Measurements from ENCODE around the gene TNC.
A peak's percentile ranks its signal among the peaks of the same experiment; 100 is the strongest.

The TNC gene

DNA sequence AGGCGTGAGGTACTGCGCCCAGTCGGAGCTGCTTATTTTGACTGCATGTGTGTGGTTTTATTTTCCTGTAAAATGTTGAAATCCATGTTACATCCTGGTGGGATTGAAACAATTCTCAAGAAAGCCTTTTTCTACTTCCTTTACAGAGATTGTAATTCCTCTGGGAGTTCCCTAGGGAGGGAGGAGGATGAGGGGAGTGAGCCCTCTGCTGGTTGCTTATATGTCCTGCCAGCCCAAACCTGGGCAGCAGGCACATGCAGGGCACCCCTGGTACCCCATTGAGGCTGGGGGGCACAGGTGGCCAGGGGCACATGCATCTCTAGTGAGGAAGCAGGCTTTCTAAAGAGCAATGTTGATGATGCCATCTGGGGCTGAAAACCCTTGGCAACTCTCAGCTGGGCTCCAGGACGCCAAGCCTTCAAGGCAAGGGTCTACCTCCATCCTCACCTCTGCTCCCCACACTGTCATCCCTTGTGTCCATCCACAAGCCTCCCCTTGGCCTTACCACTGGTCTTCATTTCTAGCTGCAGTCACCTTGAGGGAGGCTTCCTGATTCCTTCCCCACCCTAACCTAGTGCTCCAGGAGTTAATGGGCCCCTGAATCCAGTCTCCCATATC, 102.8 kb downstream of the TNC start:
- no peak for DNase-seq (ENCODE audit: extremely low read depth in 1 of 2, low read depth in 1 of 2)

DNA sequence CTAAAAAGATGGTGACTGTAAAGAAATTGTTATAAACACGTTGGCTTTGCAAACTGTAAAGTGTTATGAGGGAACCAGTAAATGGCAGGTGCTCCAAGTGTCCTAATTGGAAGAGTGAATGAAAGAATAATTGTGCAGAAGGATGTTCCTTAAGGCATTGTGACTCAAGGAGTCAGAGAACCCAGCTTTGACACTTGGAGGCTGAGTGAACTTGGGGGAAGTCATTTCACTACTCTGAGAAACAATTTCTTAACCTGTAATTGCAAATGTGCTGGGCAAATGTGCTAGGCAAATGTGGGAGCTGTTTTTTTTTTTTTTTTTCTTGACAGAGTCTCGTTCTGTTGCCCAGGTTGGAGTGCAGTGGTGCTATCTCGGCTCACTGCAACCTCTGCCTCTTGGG, 103.5 kb downstream of the TNC start:
- DNase-seq (ENCODE audit: extremely low read depth in 1 of 2, low read depth in 1 of 2), result no peak

DNA sequence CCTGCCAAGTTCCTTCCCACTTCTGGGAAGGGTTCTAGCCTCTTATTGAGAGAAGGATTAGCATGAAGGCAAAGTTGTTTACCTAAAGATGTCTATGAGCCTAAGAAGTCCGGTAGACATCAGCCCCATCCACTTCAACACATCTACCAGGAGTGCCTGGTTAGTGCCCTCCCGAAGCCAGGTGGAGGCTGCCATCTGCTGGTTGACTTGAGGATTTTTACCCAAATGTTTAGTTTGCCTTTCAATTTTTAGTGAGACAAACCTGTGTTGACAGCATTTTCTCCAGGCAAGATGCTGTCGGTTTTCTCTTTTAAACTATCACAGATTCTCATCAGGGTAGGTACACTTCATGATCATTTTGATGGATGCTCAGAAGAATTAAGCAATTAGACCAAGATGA, 104.0 kb downstream of the TNC start:
- DNase-seq (ENCODE audit: extremely low read depth in 1 of 2, low read depth in 1 of 2), result peak; percentile 49 to 62

DNA sequence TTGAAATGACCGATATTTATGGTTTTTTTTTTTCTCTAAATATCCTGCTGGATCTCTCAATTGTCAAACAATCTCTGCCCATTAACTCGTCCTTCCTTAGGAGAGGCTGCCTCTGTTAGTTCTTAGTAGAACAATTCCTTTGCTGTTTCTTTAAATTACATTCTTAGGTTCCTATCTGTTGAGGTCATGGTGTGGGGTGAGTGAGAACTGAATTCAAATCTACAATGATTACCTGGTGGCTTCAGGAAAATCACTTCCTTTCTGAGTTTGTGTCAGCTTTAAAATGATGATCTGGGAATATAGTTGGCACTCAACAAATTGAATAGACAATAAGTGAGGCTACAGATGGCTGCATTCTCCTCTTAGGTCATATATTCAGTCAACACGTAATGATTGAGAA, 105.5 kb downstream of the TNC start:
- DNase-seq (ENCODE audit: extremely low read depth in 1 of 2, low read depth in 1 of 2), result no peak

DNA sequence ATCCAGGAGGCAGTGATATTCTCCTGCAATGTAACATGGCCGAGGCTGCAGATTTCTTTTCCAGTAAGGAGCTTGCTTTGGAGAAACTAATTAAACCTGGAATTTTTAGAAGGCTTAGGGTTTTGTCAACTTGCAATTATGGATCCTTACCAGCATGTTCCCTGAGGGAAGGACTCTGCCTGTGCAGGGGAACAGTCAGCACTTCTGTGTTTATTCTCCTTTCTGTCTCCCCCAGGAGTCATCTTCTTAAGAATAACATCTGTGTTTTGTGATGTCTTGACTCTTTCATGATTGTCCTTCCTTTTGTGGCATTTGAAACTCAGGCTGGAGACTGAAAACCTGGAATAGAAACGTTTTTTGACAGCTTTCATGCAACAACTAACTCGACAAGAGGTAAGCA, 107.1 kb downstream of the TNC start:
- no peak for DNase-seq (ENCODE audit: extremely low read depth in 1 of 2, low read depth in 1 of 2)

DNA sequence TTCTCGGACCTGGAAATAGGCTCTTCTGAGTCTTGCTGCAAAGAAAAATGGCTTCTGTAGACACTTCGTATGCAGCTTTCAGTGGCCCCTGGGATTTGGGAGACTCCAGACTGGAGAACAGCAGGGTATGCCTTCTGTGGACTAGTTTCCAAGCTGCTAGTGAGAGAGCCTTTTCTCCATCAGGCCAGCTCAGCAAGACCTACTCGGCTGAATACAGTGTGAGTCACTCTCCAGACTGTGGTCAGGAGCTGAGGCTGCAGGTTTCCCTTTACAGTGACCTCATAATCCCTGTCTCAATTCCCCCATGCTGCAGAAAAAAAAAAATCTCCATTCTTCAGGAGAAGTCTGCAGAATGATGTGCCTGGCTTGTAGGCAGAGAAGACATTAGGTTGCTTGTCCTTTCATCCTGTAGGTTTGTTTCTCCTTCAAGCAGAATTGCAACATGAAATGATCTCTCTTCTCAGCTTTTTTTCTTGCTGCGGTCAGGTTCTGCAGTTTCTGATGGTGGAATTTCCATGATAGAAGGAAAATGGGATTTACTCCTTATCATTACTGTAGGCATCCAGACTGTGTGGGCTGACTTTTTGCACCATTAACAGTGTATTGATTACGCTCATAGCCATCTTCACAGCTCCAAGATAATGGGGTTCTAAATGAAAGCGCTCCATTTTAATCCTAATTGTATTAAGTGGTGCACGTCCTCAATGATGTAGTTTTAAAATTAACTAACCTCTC, 109.3 kb downstream of the TNC start:
- no peak for DNase-seq (ENCODE audit: extremely low read depth in 1 of 2, low read depth in 1 of 2)

DNA sequence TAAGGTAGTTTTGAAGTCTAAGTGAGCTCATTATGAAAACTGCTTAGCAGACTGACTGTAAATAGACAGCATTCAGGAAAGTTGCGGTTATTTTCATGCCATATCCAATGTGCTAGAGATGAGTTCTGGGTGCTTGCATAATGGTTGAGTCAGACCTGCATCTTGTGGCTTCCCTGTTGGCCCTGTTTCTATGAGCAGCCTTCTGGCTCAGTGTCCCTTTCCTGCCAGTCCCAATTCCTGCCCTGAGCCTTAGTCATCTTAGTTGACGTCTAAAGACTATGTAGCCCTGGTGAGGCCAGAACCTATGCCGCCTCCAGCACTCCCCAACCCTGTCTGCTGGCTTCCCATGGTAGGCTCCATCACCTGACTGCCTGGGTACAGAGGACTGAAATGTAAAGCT, 111.3 kb downstream of the TNC start:
- DNase-seq (ENCODE audit: extremely low read depth in 1 of 2, low read depth in 1 of 2), result no peak

DNA sequence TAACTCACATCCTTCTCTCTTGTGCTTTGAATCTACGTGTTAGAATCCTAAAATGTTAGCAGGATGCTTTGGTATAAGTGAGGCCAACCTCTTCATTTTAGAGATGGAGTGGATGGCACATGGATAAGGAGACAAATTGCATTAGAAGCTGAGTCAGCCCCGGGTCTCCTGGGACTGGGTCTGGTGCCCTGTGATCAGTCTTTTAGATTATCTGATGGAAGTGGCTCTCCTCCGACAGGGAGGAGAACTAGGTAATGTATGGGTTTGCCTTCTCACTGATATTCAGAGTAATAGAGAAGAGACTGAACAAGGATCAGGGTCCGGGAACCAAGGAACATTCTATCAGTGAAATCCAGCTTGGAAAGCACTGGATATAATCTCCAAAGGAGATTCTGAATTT, 112.6 kb downstream of the TNC start:
- DNase-seq (ENCODE audit: extremely low read depth in 1 of 2, low read depth in 1 of 2), result no peak

DNA sequence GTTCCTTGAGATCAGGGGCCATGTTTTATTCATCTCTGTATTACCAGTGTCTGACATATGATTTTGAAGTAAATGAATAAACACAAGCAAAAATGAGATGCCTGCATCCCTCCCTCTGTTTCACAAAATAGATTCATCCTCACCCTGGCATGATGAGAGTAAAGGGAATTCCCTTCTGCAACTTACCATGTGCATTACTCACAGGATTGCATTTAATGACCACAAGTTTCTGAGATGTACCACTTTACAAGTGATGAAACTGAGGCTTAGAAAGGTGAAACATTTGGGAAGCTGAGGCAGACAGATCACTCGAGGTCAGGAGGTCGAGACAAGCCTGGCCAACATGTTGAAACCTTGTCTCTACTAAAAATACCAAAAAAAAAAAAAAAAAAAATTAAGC, 113.4 kb downstream of the TNC start:
- DNase-seq (ENCODE audit: extremely low read depth in 1 of 2, low read depth in 1 of 2), result no peak

DNA sequence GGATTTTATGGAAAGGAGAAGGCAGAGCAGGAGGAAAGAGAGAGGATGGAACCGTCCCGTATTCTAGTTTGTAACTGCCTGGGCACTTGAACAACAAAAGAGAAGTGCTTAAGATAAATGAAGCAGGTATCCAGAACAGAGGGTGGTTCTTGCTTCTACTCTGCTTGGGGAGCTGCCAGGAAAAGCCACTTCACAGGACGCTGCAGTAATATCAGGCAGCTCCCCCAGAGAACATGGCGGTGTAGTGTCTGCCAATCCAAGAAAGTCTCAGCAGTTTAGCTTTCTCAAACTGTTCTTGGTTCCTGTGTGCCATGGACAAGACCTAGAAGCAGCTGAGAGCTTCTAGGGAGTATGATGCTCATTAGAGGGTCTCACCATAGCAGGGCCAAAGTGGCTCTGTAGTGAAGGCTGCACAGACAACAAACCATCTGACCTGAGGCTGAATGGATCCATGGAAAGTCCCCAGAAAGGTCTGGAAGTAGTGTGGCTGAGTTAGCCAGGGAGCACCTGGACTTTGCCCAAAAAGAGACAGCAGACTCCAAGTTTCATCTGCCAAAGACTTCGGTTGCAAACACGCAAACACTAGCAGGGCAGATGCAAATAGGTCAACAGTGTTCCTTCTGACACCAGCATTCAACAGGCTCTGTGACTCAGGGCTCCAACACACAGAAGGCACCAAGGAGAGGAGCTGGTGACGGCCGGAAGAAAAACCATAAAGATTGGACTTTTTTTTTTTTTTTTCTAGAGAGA, 115.4 kb downstream of the TNC start:
- no peak for DNase-seq (ENCODE audit: extremely low read depth in 1 of 2, low read depth in 1 of 2)

DNA sequence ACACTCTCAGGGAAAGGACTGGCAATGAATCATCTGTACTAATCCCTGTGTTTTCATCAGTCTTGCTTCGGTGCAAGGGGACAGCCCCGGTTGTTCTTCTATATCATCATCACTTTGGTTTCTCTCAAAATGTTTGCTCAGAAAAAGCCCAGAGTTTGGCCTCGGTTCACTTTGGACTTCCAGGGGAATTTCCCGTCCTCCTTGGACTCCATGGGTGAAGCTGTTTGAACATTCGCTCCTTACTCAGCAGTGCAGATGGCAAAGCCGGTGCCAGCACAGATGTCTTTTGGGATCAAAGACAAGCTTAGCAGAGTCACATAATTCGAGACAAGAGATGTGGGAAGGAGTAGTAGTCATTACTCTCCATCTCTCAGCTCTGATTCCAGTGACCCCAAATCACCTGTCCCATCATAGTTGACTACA, 117.7 kb downstream of the TNC start:
- DNase-seq (ENCODE audit: extremely low read depth in 1 of 2, low read depth in 1 of 2), result no peak

DNA sequence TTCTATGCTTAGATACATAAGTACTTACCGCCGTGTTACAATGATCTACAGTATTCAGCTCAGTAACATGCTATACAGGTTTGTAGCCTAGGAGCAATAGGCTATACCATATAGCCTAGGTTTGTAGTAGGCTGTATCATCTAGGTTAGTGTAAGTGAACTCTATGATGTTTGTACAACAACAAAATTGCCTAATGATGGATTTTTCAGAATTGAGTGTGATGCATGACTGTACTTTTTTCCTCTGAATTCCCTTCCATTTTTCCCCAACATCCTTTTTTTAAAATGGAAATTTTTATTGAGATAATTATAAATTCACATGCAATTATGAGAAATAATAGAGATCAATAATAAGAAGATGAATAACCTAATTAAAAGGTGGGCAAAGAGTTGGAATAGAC, 119.6 kb downstream of the TNC start:
- no peak for DNase-seq (ENCODE audit: extremely low read depth in 1 of 2, low read depth in 1 of 2)

DNA sequence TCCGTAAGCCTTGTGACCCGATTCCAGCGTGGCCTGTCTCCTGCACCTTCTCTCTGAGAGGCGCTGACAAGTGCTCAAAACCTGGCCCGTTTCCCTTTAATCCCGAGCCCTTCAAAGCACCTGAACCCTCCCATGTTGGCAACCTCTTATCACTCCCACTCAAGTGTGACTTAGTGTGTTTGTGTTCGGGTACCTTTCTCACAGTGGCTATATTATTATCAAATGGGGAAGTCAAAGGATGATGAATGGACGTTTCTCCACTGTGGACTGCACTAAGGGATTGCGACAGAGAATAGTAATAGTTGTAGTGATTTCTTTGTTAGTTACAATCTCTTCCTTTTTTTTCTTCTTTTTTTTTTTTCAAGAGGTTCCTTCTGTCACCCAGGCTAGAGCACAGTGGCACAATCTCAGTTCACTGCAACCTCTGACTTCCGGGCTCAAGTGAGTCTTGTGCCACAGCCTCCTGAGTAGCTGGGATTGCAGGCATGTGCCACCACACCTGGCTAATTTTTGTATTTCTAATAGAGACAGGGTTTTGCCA, 122.2 kb downstream of the TNC start:
- DNase-seq (ENCODE audit: extremely low read depth in 1 of 2, low read depth in 1 of 2), result no peak

DNA sequence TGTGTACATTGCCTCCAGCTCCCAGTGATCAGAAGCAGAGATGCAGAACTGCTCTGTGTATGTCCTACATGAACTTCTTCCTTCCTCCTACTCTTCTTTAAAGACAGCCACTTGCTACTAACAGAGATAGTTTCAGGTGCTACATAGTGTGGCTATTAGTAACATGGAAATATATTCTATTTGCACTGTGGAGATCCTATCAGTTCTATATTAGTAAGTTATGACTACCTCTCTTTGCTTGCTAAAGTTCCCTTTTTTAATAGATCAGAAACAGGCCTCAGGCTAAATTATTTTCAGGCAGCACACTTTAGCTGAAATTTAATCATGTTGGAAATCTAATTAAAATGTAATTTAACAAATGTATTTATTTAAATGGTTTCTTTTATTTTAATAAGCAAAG, 123.2 kb downstream of the TNC start:
- no peak for DNase-seq (ENCODE audit: extremely low read depth in 1 of 2, low read depth in 1 of 2)

DNA sequence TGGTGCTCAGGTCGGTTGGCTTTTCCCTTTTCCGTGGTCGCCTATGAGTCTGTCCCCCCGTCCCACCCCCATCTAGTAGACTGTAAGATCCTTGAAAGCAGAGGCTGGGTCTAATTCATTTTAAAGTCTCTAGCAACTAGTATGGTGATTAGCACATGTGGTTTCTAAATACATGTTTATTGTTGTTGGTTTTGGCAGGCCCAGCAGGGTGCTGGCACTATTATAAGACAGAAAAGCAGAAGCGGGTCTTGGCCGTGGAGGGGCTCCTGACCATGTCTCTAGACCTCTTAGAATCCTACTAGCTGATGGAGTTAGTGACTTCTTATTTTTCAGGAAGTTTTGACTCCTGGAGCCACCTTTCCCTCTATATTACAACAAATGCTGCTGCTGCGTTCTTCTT, 126.1 kb downstream of the TNC start:
- DNase-seq (ENCODE audit: extremely low read depth in 1 of 2, low read depth in 1 of 2), result no peak

DNA sequence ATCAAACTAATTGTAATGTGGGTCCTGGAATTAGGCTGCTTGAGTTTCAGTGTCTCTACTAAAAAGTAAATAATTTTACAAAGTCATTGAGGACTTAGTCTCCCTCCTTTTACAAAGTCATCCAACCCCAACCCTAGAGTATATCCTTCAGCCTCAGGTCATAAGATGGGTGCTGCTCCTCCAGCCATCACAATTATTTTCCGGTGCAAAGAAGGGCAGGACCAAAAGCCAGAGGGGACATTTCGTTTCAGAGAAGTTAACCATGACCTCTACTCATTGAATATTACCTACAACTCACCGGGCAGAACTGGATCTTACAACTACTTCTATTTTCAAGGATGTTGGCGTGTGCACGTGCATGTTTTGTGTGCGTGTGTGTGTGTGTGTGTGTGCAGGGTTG, 127.1 kb downstream of the TNC start:
- DNase-seq (ENCODE audit: extremely low read depth in 1 of 2, low read depth in 1 of 2), result no peak

DNA sequence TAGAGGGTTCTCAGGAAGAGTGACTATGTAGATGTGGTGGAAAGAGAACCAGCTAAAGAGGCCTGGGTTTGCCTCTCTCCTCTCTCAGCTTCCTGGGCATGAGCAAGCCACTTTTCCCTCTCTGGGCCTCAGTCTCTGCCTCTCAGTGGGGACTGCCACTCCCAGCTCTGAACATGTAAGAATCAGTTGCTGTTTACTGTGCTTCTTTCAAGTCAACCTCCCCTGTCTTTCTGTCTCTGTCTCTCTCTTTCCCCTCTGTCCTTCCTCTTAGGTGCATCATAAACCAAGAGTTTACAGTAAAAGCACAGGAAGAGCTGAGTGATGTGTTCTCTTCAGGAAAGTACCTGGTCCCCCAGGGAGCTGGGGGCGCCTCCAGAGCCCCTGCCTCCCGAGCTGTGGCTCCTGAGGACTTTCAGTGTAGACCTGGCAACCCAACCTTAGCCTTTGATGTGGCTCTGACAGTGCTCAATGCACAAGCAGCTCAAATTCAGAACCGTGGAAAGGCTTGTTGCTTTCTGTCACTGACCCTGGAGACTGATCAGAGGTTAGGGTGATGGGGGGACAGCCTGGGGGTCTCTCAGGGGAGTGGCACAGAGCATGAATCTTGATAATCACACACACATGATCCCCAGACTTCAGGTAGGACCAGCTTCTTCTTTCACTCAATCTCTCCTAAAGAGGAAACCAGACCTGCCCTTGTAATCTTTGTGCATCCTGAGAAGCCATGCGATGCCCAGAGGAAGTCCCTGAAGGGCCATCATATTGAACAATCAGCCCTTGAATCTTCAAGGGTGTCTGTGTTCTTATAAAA, 128.2 kb downstream of the TNC start:
- no peak for DNase-seq (ENCODE audit: extremely low read depth in 1 of 2, low read depth in 1 of 2)

DNA sequence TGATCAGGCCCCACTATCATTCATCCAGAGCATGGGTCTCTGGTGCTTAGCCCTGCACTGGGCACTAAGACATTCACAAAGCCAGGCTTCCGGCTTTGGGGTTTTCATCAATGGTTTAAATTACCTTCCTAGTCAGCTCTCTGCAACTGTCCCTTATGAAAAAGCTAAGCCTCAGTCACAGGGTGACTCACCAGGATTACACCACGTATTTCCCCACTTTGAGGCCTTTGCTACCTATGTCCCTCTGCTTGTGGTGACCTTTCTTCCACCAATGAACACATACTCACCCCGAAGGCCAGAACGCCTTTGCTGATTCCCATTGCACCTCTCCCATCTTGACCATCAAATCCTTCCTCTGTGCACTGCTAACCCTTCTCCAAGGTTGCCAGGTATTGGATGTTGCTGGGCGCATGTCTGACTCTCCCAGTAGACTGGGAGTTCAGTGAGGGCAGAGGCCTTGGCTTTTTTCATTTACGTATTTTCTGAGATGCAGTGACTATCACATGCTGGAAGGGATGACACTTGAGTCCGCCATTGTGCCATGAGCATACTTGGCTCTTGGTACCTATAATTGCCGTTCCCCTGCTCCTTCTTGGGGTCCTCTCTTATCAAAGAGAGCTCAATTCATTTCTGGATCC, 128.9 kb downstream of the TNC start:
- DNase-seq (ENCODE audit: extremely low read depth in 1 of 2, low read depth in 1 of 2), result no peak

DNA sequence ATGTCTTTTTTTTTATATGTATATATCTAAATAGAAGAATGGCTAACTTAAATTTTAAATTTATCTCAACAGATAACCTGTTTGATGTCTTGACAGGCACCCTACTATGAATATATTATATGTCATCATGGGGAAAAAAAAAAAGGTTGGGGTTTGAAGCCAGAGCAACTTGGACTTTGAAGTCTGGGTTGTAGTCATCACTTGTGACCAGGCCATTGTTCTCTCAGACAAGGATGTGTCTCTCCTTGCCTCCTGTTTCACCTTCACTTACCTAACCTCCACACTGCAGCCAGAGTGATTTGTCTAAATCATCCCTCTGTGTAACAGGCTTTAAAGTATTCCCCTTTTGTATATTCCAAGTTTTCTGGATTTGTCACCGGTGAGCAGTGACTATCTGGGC, 130.8 kb downstream of the TNC start:
- no peak for DNase-seq (ENCODE audit: extremely low read depth in 1 of 2, low read depth in 1 of 2)

DNA sequence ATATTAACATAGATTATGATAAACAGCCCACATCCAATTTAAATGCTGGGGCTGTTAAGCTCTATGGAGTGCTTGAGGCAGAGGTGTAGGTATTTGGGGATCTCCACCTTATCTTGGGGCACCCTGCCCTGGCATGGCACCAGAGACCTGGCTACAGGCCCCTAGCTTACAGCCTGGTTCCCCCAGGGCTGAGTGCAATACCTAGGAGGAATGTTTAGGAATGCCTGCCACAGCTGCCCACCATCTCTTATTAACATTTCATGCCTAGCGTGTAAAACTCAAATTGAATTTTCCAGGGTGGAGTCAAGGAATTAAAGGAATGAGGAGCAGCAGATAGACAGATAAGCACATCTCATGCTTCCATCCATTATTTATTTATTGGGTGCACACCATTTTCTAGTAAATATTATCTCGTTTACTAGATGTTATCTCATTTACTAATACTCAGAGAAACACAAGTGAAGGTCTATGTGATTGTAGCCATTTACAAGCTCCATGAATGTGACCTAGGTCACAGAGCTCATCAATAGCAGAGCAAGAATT, 131.9 kb downstream of the TNC start:
- DNase-seq (ENCODE audit: extremely low read depth in 1 of 2, low read depth in 1 of 2), result no peak
